Fibroblast of villous mesenchyme (primary cell): Measurements from ENCODE around the gene PROSER1. TPM values are rescaled to one million over a fixed set of nuclear protein-coding genes. Genes with fewer than 3 reads are reported as not detected.
"Not testable (repeated sequence)": the region's sequence is repeated elsewhere in the genome, so short reads cannot be mapped to it uniquely, and the experiment has no call there.

Source experiments
- DNase-seq: peaks from one replicate; pipeline ENCODE4 v3.0.0-alpha.2; 2010; ENCODE audit warnings: low read depth
- H3K4me3 ChIP-seq: 2 replicates; pipeline ENCODE4 v1.5.1; 2011; ENCODE audit warnings: low read depth, mild to moderate bottlenecking, low read length
- CTCF ChIP-seq: IDR thresholded peaks from 2 replicates; pipeline ENCODE4 v1.5.1; 2012; ENCODE audit warnings: low read depth, mild to moderate bottlenecking, low read length; ENCODE audit not compliant: insufficient read depth
- total RNA-seq: library from RNA; depleted of rRNA; stranded (reverse); fragments of >200 nt; gene quantifications from 2 replicates; pipeline ENCODE4 v1.2.3, GENCODE V29; 2012

Gene PROSER1
- total RNA-seq, result 12.5 and 13.5 TPM in 2 replicates

GRCh38 chr13:39037880-39038568, at the start of gene PROSER1, which contains the start of gene NHLRC3:
Gene PROSER1, minus strand, starts transcription at chr13:39038089. Its CDS starts 847 bp downstream, at chr13:39037242.
Gene NHLRC3, plus strand, starts transcription at chr13:39038456. Its CDS starts 184 bp downstream, at chr13:39038640.
- peak within 1 kb of the TSS; percentile 95 for H3K4me3 ChIP-seq
- peak; percentile 94 for DNase-seq
- no peak for TF ChIP-seq CTCF

GRCh38 chr13:39086251-39086945, 48.5 kb upstream of the PROSER1 start:
- DNase-seq, result not testable (repeated sequence)

GRCh38 chr13:39073983-39074382, 36.1 kb upstream of the PROSER1 start:
- no peak overlapping the region for H3K4me3 ChIP-seq
- DNase-seq, result no peak
- TF ChIP-seq CTCF, result no peak

More at GRCh38 chr13:39086251-39086945, 48.5 kb upstream of the PROSER1 start:
- not testable (repeated sequence) for H3K4me3 ChIP-seq

- TF ChIP-seq CTCF, result no peak
- DNase-seq, result no peak
- no peak overlapping the region for H3K4me3 ChIP-seq
These were observed 35.0 kb upstream of the PROSER1 start for GRCh38 chr13:39072842-39073241.

GRCh38 chr13:39062004-39062403, 24.1 kb upstream of the PROSER1 start:
- no peak overlapping the region for H3K4me3 ChIP-seq
- TF ChIP-seq CTCF, result no peak
- DNase-seq, result no peak

GRCh38 chr13:39058040-39058439, 20.2 kb upstream of the PROSER1 start:
- H3K4me3 ChIP-seq, result no peak overlapping the region
- DNase-seq, result no peak
- no peak for TF ChIP-seq CTCF

GRCh38 chr13:39056018-39056417, 18.1 kb upstream of the PROSER1 start:
- no peak for DNase-seq
- no peak overlapping the region for H3K4me3 ChIP-seq
- TF ChIP-seq CTCF, result no peak
